ENCODE data around the gene LRSAM1.

LRSAM1 gene

DNA sequence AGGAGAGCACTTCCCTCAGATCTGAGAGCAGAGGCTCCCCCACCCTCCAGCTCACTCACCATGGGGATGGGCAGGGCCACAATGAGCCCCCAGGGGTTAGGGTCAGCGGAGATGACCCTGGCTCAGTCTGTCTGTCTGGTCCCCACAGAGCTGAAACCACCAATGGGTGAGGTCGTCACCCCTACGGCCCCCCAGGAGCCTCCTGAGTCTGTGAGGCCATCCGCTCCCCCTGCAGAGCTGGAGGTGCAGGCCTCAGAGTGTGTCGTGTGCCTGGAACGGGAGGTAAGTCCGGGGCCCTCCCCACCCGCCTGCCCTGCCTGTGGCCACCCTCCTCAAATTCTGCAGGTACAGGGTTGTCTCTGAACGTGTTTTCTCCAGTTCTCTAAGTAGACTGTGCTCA, 49.6 kb downstream of the LRSAM1 start:
- no peak for DNase-seq

DNA sequence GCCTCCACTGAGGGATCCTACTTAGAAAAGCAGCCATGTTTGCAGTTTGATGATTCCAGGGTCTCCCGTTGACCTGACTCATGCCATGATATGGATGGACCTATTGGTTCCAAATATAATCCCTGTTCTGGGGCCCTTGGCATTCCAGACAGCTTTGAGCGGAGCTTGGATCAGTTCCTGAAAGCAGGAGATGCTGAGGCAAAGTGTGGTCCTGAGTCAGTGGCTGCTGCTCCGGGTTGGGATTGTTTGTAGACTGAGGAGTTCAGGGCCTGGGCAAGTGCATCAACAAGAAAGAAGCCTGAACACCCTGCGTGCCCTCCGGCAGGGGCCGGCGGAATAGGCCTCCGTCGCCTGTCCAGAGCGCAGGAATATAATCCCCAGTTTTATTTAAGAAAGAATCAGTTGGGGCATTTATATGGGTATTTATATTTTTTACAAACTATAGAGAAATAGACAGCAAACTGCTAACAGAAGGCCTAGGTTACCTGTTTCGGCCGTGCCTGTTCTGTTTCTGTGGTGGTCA, 50.6 kb downstream of the LRSAM1 start:
- DNase-seq, result no peak

DNA sequence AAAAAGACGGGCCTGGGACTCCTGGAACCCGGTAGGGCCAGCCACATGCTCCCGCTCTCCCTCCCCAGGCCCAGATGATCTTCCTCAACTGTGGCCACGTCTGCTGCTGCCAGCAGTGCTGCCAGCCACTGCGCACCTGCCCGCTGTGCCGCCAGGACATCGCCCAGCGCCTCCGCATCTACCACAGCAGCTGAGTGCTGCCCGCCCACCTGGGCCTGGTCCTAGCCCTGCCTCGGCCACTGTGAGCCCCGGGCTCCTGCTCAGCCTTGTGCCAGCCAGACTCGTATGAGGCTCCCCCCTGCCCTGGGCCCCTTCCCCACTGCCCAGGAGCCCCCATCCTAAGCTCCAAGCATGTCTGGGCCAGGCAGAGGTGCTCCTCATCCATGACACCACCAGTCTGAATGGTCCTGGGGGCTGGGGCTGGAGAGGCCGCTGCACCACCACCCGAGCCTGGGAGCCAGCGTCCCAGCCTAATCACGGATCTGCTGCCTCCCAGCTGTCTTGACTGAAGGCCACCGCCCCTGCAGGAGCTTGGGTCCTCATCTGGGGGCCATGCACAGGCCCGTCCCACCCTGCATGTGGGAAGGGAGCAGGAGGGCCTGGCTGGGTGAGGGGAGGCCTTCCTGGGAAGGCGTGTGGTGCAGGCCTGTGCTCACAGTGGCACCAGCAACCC, 51.5 kb downstream of the LRSAM1 start:
- DNase-seq, result no peak

DNA sequence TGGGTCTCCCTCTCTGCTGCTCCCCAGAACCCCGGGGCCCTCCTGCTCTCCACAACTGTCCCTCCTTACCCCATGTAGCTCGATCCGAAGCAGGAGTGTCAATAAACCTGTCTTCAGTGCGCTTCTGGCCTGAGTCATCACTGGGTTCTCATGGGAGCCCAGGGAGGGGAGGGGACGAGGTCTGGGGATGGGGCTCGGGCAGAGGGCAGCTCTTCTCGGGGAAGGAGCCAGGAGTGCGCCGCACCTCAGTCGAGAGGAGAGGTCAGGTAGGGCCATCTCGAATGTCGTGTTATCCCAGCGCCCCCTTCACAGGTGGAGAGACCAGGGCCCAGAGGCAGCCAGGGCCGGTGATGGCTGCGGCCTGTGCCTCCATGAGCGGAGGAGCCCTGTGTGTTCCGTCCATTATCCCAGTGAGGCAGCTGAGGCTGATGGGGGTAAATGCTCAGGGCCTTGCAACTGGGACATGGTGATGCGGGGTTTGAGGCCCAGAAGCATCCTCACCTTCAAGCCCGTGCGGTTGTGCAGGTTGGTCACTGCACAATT, 52.1 kb downstream of the LRSAM1 start:
- no peak for DNase-seq

DNA sequence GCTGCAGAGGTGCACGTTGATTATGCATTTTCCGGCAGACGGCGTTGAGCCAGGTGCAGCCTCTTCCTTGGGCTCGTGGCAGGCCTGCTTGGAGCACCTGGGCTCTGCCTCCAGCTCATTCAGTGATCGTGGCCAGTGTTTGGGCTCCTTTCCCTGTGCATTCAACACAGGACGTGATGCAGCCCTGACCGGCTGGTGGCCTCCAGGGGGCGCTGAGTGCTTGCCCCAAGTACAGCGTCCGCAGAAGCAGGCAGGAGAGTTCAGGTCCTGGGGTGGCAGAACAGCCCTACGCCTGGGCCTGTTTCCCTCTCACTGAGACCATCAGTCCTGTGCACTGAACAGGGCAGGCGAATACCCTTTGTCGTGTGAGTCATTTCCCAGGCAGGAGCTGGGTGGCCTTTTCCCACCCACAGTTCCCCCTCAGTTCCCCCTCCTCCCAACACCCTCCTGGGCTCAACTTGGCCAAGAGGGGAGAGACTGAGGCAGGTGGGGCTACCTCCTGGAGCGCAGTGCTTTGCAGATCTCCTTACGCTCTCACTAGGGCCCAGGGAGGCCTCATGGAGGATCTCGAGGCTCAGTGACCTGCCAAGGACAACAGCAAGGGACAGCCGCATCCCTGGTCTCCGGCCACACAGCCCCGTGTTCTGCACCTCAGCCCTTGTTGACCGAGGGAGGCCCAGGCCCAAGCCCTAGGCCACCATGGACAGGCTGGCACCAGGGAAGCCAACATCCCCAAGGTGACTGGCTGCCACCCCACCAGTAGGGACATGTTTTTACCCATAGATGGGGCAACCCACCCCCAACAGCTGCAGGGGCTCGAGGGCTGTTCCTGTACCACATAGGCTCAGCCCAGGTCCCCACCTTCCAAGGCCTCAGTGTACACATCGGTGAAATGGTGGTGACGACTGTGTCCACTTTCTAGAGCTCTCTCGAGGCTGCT, 52.9 kb downstream of the LRSAM1 start:
- peak; percentile 71 to 72 for DNase-seq

DNA sequence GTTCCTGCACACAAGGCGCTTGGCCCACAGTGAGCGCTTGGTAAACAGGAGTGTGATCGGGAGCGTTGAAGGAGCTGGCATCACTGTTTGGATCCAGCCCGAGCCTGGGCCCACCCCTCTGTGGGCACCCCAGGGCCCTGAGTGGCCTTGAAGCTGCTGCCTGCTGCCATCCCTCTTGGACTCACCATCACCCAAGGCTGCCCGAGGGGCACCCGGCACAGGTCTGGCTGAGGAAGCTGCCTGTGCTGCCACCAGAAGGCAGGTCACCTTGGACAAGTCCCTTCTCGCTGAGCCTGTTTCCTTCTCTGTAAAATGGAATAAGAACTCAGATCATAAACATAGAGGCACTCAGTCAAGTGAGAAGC, 53.6 kb downstream of the LRSAM1 start:
- no peak for DNase-seq

DNA sequence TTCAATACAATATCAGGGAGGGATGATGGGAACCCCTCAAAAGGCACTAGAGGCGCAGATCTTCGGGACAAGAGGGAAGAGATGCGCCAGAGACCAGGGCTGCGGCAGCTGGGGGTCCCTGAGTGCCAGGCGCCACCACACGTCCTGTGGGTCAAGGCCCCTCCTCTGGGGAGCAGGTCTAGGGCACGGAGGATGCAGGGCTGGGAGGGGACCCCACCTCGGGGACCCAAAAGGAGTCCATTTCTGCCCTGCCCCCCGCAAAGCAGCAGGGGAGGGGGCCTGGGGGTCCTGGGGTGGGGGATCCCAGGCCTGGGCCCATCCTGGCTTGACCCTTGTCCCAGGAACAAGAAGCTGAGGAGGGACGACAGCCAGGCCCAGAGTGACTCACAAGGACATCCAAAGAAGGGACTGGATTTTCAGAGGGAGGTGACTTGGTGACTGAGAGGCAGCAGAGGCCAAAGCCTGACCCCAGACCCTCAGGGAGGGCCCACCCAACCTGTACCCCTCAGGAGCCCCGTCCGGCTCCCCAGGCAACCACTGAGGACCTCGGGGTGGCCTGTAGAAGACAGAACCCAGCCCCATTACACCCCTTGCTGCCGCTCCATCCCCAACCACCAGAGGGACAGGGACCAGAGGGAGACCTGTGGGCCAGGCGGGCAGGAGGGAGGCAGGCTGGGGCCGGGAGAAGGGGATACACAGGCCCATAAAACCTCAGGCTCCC, 54.2 kb downstream of the LRSAM1 start:
- peak in 1 of 2 experiments; percentile 10 for DNase-seq

DNA sequence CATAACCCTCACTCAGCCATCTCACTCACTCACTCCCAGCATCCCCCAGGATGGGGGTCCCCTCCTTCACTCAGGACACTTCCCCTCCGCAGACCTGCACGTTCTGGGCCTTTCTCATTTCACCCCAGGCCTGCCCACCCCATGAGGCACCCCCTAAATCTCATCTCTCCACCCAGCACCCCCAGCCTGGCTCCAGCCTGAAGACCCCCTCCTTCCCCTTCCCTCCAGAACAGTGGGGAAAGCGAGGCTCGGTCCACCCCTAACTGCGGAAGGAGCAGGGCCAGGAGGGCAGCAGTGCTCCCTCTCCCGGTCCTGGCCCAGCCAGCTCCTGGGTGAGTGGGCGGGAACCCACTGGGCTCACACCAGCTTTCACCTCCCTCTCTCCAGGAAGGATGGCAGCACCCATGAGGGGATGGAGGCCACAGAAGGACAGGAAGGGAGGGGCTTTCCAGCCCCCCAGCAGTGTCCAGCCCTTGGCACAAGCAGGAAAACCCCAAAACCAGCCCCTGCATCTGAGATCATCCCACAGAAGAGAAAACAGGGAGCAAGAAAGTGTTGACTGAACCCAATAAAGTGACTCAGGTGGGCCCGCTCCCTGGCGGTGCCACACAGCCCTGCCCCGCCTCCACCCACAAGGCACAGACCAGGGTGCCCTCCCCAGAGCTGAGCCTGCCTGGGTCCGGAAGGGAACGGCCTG, 55.0 kb downstream of the LRSAM1 start:
- no peak for DNase-seq

DNA sequence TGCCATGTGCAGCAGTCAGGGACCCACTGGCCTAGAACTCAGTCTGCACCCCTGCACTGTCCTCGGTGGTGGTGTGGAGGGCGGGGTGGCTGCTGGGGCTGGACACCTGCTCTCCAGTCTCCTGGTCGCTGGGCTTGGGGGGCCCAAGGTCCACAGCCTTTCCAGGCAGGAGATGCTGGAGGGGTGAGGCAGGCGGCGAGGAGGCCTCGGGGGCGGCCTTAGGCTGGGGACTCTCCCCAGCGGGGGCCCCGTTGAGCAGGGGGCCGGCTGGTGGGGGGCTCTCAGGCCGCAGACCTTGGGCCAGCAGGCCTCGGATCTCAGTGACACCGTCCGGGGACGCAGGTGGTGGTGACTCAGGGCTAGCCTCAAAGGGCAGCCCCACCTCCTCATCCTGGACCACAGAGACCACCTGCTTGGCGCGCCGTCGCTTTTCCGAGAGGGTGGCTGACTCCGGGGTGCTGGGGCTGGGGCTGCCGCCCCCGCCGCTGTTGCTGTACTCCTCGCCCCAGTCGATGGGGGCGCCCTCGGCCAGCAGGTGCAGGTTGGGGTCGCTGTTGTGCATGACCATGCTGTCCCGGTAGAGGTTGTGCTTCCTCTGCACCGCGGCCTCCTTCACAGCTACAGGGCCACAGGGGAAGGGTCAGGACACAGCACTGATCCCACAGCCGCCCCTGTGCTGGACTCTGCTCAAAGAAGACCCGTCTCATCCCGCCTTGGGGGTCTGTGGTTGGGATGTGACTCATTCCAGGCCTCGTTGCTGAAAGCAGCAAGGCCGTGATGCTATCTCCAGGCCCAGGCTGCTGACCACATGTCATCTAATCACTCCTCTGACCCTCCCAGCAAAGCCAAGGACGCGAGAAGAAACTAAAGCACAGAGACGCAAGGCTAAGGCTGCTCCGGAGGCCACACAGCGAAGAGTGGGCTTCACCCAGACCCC, 55.8 kb downstream of the LRSAM1 start:
- no peak for DNase-seq

DNA sequence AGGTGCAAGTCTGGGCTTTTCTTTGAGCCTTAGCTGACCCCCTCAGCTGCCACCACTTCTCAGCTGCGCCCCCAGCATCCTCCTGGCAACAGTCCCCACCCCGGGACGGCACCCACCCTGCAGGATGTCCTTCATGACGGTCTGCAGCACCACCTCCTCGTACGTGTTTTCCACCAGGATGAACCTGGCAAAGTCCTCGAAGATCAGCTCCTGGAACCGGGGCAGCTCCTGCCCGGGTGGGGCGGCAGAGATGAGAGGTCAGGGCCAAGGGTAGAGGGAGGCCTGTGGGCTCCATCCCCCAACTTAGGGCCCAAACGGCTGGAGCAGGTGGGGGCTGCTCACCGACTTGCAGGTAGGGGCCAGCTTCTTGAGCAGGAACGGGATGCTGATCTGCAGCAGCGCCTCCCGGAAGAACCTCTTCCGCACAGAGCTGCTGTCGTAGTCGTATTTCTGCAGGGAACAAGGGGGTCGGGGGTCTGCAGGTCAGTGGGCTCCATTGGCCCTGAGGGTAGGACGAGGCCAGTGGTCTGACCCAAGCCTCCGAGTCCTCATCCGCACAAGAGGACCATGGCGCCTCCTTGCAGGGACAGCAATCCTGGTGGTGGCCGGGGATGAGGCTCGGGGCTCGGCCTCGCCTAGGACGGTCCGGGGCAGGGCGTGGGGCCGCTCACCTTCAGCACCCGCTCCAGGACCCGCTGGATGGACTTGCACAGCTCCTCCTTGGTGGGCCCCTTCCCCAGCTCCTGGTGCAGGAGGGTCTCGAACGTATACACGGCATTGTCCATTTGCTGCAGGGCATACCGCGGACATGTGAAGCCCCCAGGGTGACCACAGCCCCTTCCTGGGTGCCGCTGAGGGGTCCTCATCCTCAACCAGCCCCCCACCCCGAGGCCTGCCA, 56.7 kb downstream of the LRSAM1 start:
- DNase-seq, result no peak

DNA sequence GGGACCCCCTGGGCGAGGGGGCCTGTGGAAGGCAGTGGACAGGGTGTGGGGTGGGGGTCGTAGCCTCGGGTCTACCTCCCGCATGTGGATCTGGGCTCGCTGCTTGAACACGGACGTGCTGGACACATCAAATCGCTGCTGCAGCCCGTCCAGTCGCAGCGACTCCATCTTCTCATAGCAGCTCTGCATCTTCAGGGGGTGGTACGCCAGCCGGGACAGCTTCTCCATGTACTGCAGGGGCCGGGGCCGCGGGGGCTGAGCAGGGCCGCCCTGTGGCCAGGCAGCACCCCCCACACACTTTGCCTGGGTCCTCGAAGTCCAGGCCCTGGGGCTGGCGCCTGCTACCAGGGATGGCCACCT, 57.6 kb downstream of the LRSAM1 start:
- no peak for DNase-seq

DNA sequence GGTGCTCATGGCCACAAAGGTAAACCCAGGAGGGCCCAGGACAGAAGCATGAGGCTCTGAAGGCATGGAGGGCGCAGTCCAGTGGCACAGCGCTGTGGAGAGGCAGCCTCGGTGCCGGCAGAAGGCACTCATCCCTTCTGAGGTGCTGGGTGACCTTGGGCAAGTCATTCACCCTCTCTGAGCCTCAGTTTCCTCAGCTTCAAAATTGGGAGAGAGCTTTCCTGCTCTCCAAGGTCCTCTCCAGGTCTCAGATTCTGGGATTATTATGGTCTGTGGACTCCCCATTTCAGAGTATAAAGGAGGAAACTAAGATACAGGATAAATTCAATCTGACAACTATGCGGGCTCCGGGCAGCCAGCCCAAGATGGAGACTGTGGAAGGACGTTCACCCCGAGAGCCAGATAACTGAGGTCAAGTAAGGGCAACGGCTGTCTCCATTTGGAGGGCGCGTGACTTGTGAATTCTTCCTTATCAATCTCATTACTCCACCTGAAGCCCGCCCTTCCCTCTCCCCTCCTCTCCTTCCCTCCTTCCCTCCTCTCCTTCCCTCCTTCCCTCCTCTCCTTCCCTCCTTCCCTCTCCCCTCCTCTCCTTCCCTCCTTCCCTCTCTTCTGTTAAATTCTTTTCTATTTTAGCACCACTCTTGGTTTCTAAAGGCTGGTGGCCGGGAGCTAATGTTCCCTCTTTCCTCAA, 58.1 kb downstream of the LRSAM1 start:
- DNase-seq, result no peak

DNA sequence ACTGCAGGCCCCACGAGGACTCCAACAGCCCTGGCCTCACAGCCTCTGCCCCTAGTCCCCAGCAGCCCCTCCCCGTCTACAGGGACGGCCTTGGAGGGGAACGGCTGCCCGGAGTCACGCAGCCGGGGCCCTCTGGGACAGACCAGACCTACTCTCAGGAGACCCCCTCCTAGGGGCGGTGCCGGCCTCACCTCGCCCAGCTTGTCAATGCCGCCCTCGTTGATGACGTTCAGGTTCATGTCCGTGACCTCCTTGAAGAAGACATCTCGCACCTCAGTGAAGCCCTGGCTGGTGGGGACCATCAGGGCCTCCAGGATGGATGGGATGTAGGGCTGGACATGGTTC, 58.6 kb downstream of the LRSAM1 start:
- DNase-seq, result no peak

DNA sequence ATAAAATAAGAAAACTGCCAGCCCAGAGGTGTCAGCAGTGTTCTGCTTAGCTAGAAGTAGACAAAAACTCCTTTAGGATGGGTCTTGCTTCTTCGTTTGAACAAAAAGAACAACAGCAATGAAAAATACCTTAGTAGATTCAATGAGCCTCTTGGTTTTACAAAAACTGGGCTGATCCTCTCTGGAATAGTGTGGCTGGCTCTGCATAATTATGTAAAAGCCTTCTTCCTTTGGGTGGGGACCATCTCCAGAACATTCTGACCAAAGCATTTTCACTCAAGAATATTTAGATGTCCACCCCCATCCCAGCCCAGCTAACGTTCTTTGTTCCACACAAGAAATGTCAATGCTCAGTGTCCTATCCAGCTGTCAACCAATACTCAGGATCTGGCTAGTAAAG, 63.2 kb downstream of the LRSAM1 start:
- DNase-seq, result no peak

DNA sequence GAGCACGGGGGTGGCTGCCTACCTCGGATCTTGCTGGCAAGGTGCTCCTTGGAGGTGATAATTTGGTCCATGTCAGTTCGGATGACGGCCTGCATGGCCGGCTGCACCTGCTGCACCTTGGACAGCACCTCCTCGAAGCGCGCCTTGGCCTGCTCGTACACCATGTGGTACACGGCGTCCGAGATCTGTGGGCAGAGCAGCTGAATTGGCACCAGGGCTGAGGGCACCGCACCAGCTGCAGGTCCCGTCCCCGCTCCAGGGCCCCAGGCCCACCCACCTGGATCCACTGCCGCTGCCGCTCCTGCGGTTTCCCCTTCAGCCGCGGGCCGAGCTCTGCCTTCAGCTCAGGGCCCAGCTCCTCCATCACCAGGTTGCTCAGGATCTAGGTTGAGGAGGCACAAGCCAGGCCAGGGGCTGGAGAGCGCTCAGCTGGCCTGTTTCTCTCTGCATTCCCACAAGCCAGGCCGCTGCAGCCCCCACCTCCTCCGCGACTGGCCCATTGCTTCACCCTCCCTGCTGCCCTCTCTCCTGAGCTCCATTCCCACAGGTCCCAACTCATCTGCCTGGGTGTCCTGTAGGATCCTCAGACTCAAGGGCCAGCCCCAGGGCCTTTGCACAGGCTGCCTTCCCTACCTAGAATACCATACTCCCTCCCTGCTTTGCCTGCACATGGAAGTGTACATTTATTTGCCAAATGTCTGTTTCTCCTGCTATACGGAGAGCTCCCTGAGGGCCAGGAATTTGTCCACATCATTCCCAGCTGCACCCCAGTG, 65.7 kb downstream of the LRSAM1 start:
- no peak for DNase-seq

DNA sequence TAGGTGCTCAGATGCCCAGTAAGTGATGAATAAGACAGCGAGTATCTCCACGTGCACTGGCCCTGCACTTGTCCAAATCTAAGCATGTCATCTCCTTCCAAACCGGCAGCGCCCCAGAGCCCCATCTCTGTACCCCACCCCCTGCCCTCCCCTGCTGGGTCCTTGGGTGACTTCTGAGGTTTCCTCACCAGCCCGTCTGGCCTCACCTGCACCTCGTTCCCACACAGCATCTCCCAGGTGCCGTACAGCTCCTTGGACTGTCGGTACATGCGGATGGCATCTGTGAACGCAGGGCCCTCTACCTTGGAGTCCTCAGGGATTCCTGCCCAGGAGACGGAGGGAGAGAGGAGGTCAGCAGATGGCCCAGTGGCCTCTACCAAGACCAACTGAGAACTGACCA, 66.3 kb downstream of the LRSAM1 start:
- DNase-seq, result no peak

DNA sequence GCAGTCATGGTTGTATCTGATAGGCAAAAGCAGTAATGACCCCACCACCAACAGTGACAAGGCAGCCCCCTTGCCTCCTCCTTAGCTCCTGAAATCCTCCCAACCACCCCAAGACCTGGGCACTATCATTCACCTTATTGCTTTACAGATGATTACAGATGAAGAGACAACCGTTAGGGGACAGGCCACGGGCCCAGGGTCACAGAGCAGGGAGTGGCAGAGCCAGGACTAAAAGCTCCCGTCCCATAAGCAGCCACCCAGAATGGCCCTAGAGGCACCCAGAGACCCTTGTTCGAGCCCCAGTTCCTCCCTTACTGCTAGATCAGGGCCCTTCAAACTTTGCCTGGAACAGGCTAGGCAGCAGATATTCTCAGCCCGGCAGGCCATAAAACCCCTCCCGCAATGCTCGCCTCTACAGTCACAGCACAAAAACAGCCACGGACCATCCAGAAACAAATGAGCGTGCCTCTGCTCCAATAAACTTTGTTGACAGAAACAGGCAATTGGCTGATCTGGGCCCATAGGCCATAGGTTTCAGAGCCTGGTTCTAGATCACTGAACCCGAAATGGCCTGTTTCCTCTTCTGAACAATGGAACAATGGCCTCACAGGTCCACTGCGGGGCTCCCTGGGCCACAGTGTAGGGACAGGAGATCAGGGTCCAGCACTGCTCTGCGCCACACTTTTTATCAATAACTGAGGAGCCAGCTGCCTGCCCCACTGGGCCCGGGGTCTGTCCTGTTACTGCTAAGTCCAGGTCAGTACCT, 67.0 kb downstream of the LRSAM1 start:
- no peak for DNase-seq

Data from SHP77 (cell line).